HG02642 (cell line): Measurements from ENCODE around the gene FAM200B.
"Not testable (repeated sequence)": the region's sequence is repeated elsewhere in the genome, so short reads cannot be mapped to it uniquely, and the experiment has no call there.

Source experiments
- ATAC-seq: cut with Tn5 transposase; IDR thresholded peaks from one replicate; pipeline ENCODE4 v1.9.1; 2021; ENCODE audit warnings: mild to moderate bottlenecking; ENCODE audit not compliant: unreplicated experiment, poor library complexity

Gene FAM200B

GRCh38 chr4:15729910-15730533 is 48.4 kb downstream of the FAM200B start:
- ATAC-seq: peak; percentile 75

- not testable (repeated sequence) for ATAC-seq
These were observed 51.4 kb downstream of the FAM200B start for GRCh38 chr4:15733061-15733460.

DNA sequence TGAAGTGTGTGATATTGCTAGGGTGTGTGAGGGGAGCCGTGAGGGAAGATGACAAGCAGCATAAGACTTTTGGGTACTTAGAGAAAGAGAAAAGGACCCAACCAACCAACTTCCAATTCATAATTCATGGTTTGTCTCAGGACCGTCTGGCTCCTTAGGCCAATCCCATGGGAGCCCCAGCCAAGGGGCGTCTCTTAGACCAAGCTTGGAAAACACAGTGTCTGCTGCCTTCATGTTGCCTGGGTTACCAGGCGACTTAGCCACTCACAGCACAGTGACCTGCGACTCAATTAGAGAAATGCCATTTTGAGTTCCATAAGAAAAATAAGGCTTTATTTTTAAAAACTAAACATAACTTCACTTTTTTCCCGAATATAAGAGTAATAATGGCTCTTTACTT is 53.9 kb downstream of the FAM200B start:
- no peak for ATAC-seq

GRCh38 chr4:15736514-15737050 is 55.0 kb downstream of the FAM200B start:
- ATAC-seq: no peak

DNA sequence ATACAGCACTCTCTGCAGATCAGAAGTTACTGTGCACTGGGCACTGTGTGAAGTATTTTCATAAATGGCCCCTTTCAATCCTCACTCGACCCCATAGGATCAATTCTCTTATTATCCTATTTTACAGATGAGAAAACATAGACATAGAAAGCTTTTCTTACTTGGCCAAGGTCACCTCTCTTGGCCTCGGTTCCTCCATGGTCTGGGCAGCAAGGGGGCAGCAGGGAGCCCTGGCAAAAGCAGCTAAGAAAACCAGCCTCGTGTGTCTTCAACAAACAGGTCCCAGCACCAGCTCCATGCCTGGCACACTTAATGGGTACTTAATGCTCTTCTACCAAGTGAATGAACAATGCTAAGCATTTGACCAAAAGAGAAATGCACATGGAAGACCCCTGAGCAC is 55.6 kb downstream of the FAM200B start:
- ATAC-seq: no peak

GRCh38 chr4:15738877-15739276 is 57.2 kb downstream of the FAM200B start:
- ATAC-seq: no peak
